Activated T-cell treated with anti-CD3 and anti-CD28 coated beads, Interleukin-2, amount 50 U/mL, for 24 hours (primary cell): Measurements from ENCODE around the gene NPC2.

ENCODE experiments used
- DNase-seq: peaks from one replicate; pipeline ENCODE4 v3.0.0-alpha.2; 2020
- H3K27ac Mint-ChIP-seq: 2 replicates; pipeline ENCODE4 v1.8.0; 2020; ENCODE audit warnings: mild to moderate bottlenecking, mixed read lengths
- H3K27me3 Mint-ChIP-seq: 2 replicates; pipeline ENCODE4 v1.8.0; 2020; ENCODE audit warnings: mixed read lengths
- H3K36me3 Mint-ChIP-seq: 2 replicates; pipeline ENCODE4 v1.8.0; 2020; ENCODE audit warnings: low read depth, mixed read lengths
- H3K4me1 Mint-ChIP-seq: 2 replicates; pipeline ENCODE4 v1.8.0; 2020; ENCODE audit warnings: low read depth, mixed read lengths
- H3K4me3 Mint-ChIP-seq: 2 replicates; pipeline ENCODE4 v1.8.0; 2020; ENCODE audit warnings: mild to moderate bottlenecking, moderate library complexity, mixed read lengths
- H3K9me3 Mint-ChIP-seq: 2 replicates; pipeline ENCODE4 v1.8.0; 2020; ENCODE audit warnings: mixed read lengths

NPC2 gene

GRCh38 chr14:74526854-74527585, 33.9 kb upstream of the NPC2 start:
- H3K9me3 Mint-ChIP-seq: no peaks in the 10 kb centered on the region
- H3K4me1 Mint-ChIP-seq: no peaks in the 10 kb centered on the region
- no peak overlapping the region for H3K4me3 Mint-ChIP-seq
- peaks cover 2% of the 10 kb centered on the region for H3K27me3 Mint-ChIP-seq
- DNase-seq: no peak
- H3K36me3 Mint-ChIP-seq: no peaks in the 10 kb centered on the region
- no peak overlapping the region for H3K27ac Mint-ChIP-seq

GRCh38 chr14:74525361-74525851, 32.3 kb upstream of the NPC2 start:
- Mint-ChIP-seq H3K9me3 (no peaks in the 10 kb centered on the region), H3K27ac (no peak overlapping the region), H3K36me3 (no peaks in the 10 kb centered on the region), H3K27me3 (peaks cover 2% of the 10 kb centered on the region), H3K4me3 (no peak overlapping the region), H3K4me1 (no peaks in the 10 kb centered on the region)
- DNase-seq: no peak

GRCh38 chr14:74524812-74525135, 31.7 kb upstream of the NPC2 start:
- DNase-seq: no peak
- H3K36me3 Mint-ChIP-seq: no peaks in the 10 kb centered on the region
- no peaks in the 10 kb centered on the region for H3K9me3 Mint-ChIP-seq
- peaks cover 2% of the 10 kb centered on the region for H3K27me3 Mint-ChIP-seq
- no peak overlapping the region for H3K27ac Mint-ChIP-seq
- no peaks in the 10 kb centered on the region for H3K4me1 Mint-ChIP-seq
- no peak overlapping the region for H3K4me3 Mint-ChIP-seq

GRCh38 chr14:74524076-74524811, 31.1 kb upstream of the NPC2 start:
- Mint-ChIP-seq H3K4me3 (no peak overlapping the region), H3K4me1 (no peaks in the 10 kb centered on the region), H3K36me3 (no peaks in the 10 kb centered on the region), H3K27ac (no peak overlapping the region), H3K9me3 (no peaks in the 10 kb centered on the region), H3K27me3 (peaks cover 2% of the 10 kb centered on the region)
- DNase-seq: no peak

GRCh38 chr14:74522740-74523139, 29.6 kb upstream of the NPC2 start:
- no peaks in the 10 kb centered on the region for H3K9me3 Mint-ChIP-seq

GRCh38 chr14:74521756-74522155, 28.7 kb upstream of the NPC2 start:
- Mint-ChIP-seq H3K4me1 (no peaks in the 10 kb centered on the region), H3K36me3 (no peaks in the 10 kb centered on the region), H3K27ac (no peak overlapping the region), H3K27me3 (peaks cover 2% of the 10 kb centered on the region), H3K4me3 (no peak overlapping the region), H3K9me3 (no peaks in the 10 kb centered on the region)
- no peak for DNase-seq

More at GRCh38 chr14:74522740-74523139, 29.6 kb upstream of the NPC2 start:
- Mint-ChIP-seq H3K36me3 (no peaks in the 10 kb centered on the region), H3K4me1 (no peaks in the 10 kb centered on the region), H3K27me3 (peaks cover 2% of the 10 kb centered on the region), H3K27ac (no peak overlapping the region), H3K4me3 (no peak overlapping the region)
- DNase-seq: no peak

DNA sequence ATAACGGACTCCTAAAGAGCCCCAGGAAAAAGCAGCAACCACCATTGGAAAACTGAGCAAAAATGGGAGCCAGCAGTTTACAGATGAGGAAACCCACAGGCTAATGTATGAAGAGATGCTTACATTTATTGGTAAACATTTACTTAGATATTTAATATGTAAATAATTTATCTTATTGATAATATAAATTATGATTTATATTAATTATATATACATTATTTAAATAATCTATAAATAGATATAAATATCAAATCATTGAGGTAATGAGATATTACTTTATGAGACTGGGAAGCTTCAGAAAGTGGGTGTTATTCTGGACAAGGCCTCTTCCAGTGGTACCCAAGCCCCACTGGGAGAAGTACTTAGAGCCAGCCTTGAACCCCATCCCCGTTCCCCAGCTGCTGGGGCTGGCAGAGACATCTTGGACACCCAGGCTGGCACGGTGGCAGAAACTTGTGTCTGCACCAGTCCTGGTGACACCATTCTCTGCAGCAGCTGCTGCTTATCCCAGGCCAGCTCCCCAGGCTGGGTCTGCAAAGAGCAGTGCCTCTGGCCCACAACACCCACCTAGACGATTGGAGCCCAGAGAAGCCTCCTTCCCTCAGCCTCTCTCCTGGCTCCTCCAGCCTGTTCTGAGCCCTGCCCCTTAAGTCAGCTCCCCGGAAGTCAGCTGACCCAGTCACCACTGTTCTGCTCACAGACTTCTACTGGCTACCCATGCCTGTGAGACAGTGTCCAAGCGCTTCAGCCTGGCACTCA, 26.4 kb upstream of the NPC2 start:
- Mint-ChIP-seq H3K4me3 (no peak overlapping the region), H3K27ac (no peak overlapping the region), H3K9me3 (no peaks in the 10 kb centered on the region), H3K27me3 (peaks cover 12% of the 10 kb centered on the region), H3K36me3 (no peaks in the 10 kb centered on the region), H3K4me1 (peaks cover 5% of the 10 kb centered on the region)
- DNase-seq: no peak

GRCh38 chr14:74518221-74518620, 25.1 kb upstream of the NPC2 start:
- peaks cover 8% of the 10 kb centered on the region for H3K4me1 Mint-ChIP-seq

GRCh38 chr14:74517731-74518130, 24.6 kb upstream of the NPC2 start:
- DNase-seq: no peak
- Mint-ChIP-seq H3K4me3 (no peak overlapping the region), H3K27ac (no peak overlapping the region), H3K4me1 (peaks cover 8% of the 10 kb centered on the region), H3K27me3 (peaks cover 25% of the 10 kb centered on the region), H3K9me3 (no peaks in the 10 kb centered on the region), H3K36me3 (no peaks in the 10 kb centered on the region)

More at GRCh38 chr14:74518221-74518620, 25.1 kb upstream of the NPC2 start:
- Mint-ChIP-seq H3K27me3 (peaks cover 20% of the 10 kb centered on the region), H3K27ac (no peak overlapping the region), H3K9me3 (no peaks in the 10 kb centered on the region), H3K4me3 (no peak overlapping the region), H3K36me3 (no peaks in the 10 kb centered on the region)
- no peak for DNase-seq

- no peaks in the 10 kb centered on the region for H3K36me3 Mint-ChIP-seq
- H3K27me3 Mint-ChIP-seq: peaks cover 33% of the 10 kb centered on the region
- no peak overlapping the region for H3K4me3 Mint-ChIP-seq
- H3K4me1 Mint-ChIP-seq: peaks cover 8% of the 10 kb centered on the region
- no peak overlapping the region for H3K27ac Mint-ChIP-seq
- no peak for DNase-seq
- no peaks in the 10 kb centered on the region for H3K9me3 Mint-ChIP-seq
Observed at GRCh38 chr14:74516451-74517160, 23.5 kb upstream of the NPC2 start.

DNA sequence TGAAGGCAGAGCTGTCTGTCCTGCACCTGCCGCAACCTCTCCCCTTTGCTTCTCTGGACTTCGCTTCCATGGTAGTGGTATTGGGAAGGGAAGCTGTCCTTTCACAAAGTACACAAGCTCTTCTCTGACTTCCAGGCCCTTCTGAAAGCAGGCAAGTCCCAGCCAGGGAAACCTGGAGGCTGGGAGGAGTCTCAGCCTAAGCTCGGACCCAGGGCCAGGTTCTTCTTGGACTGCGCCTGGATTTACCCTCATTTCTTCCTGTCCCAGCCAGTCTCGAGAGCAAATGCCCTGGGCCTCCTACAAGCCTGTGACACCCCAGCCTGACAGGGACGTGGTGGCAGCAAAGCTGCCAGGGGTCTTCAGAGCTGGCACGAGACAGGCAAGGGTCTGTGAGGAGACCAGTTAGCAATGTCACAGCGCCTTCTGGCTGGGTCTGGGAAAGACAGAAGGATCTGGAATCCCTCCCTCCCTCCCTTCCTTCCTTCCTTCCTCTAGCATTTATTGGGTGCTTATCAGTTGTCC, 22.8 kb upstream of the NPC2 start:
- peaks cover 8% of the 10 kb centered on the region for H3K4me1 Mint-ChIP-seq
- no peaks in the 10 kb centered on the region for H3K36me3 Mint-ChIP-seq
- no peak for DNase-seq
- H3K9me3 Mint-ChIP-seq: no peaks in the 10 kb centered on the region
- H3K4me3 Mint-ChIP-seq: no peak overlapping the region
- peaks cover 33% of the 10 kb centered on the region for H3K27me3 Mint-ChIP-seq
- no peak overlapping the region for H3K27ac Mint-ChIP-seq

DNA sequence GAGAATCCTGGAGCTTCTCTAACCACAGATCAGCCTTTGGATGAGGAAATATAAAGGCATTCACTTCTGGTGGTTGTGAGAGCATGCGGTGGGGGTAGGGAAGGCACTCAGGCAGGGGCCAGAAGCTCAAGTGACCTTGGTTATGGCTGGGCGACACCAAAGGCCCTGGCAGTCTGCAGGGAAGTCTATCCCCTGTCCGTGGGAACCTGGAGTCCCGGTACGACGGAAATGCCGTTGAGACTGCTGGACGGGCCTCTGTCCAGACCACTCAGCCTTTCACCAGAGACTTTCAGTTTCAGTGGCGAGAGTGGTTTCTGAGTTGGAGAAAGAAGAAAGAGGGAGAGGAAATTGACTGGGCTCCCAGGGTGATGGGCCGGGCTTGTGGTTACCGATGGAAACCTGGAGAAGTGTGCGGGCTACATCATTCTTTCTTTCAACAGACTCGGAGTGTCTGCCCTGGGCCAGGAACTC, 21.4 kb upstream of the NPC2 start:
- no peaks in the 10 kb centered on the region for H3K9me3 Mint-ChIP-seq
- peaks cover 33% of the 10 kb centered on the region for H3K27me3 Mint-ChIP-seq
- H3K4me3 Mint-ChIP-seq: peak overlapping the region; percentile 6
- H3K27ac Mint-ChIP-seq: no peak overlapping the region
- peaks cover 8% of the 10 kb centered on the region for H3K4me1 Mint-ChIP-seq
- no peaks in the 10 kb centered on the region for H3K36me3 Mint-ChIP-seq
- DNase-seq: no peak

DNA sequence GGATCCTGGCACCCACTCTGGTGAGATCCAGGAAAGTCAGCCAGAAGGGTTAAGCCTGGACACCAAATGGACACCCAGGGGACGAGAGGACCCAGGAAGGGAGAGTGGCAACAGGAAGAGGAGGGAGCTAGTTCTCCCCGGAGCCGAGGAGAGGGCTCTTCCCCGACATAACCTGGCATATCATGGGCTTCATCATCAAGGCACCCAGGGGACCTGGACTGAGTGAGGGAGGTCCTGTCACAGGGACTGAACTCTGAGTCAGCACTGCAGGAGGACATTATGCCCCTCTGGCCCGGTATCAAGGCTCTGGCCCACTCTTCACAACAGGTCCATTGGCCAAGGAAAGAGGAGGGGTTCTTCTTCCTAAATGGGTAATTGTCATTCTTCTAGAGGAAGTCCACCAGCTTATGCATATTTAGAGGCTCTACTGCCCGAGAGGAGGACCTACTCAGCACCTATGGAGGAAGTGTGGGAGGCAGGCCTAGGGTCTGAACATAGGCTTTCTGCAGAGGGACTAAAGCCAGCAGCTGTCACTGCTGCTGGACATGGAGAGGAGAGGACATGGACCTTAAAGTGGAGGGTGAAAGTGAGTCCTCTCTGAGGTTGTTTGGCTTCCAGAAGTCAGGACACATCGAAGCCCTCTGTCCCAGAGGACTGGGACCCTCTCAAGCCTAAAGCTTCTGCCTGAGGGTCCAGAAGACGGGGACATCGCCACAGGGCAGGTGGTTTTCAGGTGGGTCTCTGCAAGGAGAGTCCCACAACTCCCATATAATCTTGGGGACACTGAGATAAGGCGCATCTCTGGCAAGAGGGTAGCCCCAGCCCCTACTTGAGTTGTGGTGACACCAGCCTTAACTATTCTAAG, 19.1 kb upstream of the NPC2 start:
- peaks cover 33% of the 10 kb centered on the region for H3K27me3 Mint-ChIP-seq
- no peak overlapping the region for H3K4me3 Mint-ChIP-seq
- no peaks in the 10 kb centered on the region for H3K36me3 Mint-ChIP-seq
- H3K4me1 Mint-ChIP-seq: peaks cover 8% of the 10 kb centered on the region
- no peak overlapping the region for H3K27ac Mint-ChIP-seq
- H3K9me3 Mint-ChIP-seq: no peaks in the 10 kb centered on the region
- DNase-seq: no peak
